NCI-H1694 treated with DMSO at 0.1 percent for 48 hours (cell line): ENCODE measurements around the gene GRK4.
"Not testable (repeated sequence)": the region's sequence is repeated elsewhere in the genome, so short reads cannot be mapped to it uniquely, and the experiment has no call there.

Experiments used
- DNase-seq: peaks from one replicate; lab custom pipeline; 2025; lab: John Stamatoyannopoulos, UW

GRK4 gene

DNA sequence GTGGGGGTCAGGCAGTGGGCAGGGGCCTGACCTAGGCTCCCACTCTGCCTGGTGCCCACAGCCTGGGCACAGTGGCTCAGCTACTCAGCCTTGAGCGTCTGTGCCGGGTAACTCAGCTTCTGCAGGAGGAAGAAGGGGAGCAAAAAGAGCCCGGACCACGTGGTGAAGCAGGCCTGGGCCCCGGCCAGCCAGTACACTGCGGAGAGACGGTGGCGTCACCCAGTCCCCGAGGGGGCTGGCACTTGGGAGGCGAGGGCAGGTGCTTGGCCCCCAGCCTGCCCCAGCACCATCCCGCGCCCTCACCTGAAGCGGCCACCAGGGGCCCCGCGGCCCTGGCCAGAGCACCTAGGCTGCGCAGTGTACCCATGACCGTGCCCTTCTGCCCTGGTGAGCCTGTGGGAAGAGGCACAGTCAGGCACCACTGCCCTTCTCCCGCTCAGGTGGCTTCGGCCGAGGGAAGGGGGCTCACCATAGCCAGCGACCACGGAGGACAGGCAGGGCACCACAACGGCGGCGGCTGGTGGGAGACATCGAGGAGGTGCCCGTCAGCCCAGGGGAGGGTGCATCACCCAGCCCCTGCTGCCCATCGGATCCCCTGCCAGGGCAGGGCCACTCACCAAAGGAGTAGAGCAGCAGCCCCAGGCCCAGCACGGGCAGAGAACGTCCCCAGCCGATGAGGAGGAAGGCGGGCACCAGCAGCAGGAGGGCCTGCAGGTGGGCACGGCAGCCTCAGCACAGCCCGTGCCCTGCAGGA, 32.4 kb upstream of the GRK4 start:
- no peak for DNase-seq

DNA sequence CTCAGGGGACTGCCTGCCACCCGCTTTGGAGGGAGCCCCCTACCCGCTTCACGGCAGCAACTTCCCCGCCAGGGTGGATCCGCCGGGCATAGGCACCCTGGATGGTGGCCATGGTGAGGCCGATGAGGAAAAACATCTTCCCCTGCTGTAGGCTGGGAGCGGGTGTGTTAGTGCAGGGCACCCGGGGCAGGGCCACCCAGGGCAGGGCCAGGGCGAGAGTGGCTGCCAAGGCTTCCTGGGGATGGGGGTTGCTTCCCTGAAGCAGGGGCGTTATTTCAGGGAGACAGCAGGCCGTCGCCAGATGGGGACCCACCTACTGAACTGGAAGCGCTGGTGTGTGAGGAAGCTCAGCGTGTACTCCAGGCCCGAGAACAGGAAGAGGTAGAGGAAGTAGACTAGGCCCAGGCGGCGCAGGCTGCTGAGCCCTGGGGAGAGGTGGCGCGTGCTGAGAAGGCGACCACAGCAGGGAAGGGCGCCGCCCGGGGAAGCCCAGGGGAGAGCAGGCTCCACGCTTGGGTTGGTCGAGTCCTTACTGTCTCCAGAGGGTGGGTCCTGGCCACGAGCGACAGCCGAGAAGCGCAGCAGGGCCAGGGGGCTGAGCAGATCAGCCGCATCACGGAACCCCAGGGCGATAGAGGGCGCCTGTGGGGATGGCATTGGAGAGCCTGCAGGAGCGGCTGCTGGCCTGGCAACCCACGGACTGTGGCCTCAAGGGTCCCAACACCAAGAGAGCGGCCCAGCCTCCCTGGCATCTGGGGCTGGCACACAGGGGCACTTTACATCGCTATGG, 31.7 kb upstream of the GRK4 start:
- no peak for DNase-seq

DNA sequence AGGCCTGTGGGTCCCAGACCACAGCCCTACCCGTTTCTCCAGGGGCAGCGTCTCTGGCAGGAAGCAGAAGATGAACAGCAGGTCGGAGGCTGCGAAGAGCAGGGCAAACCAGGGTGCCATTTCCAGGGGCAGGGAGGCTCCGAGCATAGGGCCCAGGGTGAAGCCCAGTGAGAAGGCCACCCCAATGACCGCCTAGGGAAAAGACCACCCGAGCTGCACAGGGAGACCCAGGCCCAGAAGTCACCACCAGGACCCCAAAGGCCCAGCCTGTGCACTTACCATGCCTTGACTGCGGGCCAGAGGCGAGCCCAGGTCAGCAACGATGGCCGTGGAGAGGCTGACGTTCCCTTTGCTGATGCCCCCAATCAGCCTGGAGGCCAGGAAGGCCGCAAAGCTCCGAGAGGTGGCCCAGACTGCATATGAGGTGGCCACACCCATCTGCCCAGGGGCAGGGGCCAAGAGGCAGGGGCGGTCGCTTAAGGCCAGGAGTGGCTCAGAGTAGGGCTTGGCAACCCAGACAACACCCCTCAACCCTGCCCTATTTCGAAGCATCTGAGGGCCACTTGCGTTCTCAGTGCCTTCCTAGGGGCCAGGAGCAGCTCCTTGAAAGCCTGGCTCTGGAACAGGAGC, 30.9 kb upstream of the GRK4 start:
- no peak for DNase-seq

DNA sequence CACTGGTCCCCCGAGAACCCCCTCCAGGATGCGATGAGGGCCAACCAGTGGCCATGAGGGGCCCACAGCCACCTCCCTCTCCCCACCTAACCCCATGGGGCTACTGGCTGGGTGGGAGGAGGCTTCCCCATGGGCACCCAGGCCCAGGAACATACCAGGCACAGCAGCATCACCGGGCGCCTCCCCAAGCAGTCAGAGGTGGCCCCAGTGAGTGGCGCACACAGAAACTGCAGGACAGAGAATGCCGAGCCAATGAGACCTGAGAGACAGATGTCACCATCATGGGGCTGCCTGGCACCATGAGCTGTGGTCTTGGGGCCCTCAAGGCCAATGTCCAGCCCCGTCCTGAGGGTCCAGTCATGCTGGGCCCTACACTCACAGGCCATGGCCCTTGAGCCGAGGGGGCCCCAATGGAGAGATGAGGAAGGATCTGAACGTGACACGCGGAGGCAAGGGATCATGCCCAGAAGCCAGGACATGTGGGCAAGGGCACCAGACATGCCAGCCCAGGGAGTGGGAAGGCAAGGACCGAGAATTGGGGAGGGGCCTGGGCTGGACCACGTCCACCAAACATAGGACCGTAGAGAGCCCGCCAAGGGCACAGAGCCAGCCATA, 30.3 kb upstream of the GRK4 start:
- DNase-seq, result no peak

DNA sequence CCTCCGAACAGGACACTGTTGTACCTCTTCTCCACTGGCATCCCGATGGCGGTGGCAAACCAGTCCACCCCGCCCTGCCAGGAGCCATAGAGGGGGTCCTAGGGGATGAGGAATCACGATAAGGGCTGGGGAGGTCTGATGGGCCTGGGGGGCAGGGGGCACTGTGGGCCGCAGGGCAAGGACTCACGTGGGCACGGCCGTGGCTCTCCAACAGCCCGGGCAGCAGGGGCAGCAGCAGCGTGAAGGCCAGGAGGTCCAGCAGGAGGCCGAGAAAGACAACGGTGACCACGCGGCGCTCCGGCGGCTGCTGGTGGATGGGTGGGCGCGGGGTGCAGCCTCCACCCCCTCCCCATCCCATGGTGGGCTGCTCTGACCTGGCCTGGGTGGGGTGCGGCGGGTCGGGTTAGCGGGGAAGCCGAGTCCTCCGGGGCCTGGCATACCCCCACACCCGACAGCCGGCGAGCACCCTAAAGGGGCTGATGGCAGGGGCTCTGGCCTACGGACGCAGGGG, 29.8 kb upstream of the GRK4 start:
- DNase-seq, result no peak

DNA sequence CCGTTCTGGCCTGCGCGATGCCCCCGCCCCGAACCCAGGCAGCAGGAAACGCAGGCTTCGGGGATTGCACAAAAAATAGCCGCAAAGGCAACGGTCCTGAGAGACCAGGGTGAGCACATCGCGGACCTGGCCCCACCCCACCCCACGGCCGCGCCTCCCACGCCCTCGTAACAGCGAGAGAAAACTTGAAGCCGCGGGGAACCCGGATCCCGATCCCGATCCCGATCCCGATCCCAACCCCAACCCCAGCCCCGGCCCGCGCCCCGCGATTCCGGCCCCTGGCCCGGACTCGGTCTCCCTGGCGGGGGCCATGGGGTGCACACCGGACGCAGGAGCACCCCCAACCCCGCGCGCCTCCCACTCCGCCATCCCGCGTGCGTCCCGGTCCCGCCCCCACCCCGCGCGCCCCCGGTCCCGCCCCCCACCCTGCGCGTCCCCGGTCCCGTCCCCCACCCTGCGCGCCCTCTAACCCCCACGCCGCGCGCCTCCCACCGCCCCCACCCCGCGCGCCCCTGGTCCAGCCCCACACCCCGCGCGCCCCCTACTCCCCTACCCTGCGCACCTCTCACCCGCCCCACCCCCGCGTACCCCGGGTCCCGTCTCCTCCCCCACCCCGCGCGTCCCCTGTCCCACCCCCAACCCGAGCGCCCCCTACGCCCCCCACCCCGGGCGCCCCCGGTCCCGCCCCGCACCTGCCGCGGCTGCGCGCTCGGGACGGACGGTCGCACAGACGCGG, 29.1 kb upstream of the GRK4 start:
- DNase-seq, result no peak

DNA sequence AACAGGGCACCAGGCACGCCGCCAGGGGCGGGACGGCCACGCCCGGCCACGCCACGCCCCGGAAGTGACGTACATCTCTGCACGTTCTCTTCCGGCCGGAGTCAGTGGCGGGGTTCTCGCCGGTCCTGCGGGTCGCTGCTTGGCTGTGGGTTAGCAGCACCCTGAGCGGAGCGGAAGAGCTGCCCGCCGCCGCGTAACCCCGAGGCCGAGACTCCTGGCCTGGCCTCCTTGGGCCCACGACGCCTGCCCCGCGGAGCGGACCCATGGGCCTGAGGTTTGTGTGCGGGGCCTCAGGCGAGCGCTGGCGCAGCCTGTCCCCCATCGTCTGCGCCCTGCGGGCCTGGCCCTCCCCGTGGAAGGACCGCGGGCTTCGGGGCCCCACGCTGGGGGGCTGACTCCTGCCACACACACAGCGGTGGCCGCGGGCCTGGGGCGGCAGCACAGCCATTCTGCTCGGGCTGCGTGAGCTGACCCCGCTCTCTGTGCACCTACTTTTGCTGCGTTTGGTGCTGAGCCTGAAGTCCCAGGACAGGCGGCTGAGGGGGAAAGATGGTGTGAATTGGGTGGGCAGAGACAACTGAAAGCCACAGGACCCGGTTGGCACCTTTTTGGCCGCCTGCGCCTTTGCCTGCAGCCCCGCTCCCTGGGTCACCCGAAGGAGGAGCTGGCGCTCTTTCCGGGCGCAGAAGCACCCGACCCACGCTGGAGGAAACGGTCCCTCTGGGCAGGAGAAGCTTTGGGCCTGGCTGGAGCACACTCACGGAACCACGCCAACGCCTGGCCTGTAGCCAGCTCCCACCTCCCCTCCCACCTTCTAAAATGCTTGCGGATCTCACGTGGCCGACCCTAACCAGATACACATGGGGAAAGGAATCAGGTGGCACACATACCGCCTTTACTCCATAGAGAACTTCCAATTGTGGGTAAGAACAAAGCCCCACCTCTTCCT, 28.3 kb upstream of the GRK4 start:
- peak; percentile 72 for DNase-seq

DNA sequence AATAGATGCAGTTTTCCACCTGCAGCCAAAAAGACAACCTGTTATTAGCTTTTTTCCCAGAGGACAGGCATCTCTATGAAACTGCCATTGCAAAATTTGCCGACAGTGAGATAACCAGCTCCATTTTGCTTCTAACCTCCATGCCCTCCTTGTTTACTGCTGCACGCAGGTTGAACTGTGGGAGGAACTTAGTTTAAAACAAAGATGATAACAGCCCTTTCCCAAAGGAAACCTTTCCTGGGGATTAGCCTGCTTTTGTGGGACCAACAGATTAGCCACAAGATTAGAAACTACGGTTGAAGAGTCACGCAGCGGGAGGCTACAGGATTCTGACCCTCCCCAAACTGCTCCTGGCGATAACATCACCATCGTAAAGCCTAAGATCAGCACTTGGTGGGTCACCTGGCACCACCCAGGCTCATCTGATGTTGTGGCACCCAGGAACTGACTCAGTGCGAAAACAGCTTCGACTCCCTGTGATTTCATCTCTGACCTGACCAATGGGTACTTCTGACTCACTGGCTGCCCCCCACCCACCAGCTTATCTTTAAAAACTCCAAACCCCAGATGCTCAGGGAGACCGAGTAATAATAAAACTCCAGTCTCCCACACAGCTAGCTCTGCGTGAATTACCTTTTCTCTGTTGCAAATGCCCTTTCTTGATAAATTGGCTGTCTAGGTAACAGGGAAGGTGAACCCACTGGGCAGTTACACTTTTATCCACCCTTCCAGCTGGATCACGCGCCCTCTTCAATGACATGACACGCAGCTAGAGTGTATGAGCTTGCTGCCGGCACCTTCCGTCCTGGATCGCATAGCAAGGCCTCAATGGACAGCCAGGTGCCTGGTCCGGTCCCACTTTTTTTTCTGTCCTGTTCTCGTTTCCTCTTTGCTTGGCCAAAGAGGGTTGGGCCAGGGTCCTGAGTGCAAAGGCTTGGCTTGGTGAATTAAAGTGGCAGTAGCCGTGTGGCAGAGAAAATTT, 27.3 kb upstream of the GRK4 start:
- DNase-seq, result no peak

DNA sequence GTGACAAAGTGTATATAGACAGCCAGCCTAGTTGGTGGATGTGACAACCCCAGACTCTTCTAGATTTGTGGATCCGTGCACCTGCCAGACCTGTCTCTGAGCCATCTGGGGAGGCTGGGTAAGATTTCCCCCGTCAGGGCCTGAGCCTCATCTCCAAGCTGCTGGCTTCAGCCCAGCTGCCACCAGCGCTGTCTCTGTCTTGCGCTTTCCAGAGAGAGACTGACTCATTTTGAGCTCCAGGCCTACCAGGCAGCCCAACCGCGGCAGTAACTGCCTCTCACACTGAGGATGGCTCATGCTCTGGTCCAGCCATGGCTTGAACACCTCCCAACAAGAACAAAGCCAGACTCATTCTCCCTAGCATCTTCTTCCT, 26.6 kb upstream of the GRK4 start:
- DNase-seq, result no peak

DNA sequence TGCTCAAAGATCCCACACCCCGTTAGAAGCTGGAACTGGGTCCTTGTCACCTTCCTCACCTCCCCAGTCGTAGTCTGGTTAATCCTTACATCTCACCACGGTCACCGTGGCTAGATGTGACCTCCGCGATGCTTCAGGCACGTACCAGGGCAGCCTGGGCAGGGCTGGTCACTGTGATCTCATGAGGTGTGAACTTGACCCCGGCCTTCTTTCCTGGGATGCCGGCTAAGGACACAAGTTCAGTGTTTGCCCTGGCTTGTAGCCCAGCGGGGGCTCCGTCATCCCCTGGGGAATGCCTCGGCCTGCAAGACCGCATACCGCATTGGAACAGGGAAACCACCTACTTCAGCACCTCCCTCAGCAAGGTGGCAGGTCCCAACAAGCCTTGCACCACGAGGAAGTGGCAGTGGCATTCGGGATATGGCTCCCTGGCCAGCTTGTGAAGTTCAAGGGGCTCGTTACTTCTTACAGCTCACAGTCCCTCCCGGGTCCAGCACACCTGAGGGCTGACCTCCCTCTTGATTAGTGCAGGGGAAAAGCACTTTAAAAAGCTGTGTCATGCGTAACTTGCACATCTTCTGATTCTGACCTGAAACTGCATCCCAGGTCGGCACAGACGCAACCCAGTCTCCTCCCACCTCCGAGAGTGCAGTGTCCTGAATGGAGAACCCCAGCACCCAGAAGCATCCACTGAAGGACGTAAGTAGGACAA, 26.1 kb upstream of the GRK4 start:
- DNase-seq, result no peak

DNA sequence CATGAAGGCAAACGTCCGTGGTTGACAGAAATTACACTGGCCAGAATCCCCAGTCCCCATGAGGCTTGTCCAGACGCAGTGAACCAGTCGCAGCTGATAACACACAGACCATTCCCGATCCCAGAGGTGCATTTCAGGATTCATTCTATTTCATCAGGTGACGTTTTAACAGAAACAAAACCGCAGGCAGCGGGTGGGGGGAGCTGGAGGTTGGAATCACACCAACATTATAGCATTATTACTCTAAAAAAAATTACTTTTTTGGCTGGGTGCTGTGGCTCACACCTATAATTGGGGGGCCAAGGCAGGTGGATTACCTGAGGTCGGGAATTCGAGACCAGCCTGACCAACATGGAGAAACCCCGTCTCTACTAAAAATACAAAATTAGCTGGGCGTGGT, 25.4 kb upstream of the GRK4 start:
- DNase-seq, result no peak

DNA sequence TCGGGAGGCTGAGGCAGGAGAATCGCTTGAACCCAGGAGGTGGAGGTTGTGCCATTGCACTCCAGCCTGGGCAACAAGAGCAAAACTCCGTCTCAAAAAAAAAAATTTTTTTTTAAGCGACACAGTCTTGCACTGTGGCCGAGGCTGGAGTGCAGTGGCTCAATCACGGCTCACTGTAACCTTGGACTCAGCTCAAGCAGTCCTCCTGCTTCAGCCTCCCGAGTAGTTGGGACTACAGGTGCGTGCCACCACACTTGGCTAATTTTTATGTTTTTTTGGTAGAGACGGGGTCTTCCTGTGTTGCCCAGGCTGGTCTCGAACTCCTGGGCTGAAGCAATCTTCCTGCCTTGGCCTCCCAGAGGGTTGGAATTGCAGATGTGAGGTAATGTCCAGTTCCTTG, 25.0 kb upstream of the GRK4 start:
- not testable (repeated sequence) for DNase-seq

DNA sequence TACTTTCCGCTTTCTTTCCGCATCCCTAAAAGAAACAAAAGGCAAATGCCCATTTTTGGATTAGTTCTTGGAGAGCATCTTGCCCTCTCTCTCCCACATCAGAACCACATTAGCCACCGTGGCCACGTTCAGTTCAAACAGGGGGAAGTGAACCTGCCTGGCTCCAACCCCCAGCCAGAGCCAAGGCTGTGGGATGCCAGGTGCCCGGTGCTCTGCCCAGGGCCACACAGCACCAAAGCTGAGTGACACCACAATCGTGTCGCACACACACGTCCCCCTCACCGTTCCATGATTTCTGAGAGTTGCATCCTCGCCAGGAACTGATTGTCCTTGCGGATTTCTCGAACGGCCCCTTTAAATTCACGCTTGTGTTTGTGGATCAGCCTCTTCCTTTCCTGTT, 24.5 kb upstream of the GRK4 start:
- no peak for DNase-seq

DNA sequence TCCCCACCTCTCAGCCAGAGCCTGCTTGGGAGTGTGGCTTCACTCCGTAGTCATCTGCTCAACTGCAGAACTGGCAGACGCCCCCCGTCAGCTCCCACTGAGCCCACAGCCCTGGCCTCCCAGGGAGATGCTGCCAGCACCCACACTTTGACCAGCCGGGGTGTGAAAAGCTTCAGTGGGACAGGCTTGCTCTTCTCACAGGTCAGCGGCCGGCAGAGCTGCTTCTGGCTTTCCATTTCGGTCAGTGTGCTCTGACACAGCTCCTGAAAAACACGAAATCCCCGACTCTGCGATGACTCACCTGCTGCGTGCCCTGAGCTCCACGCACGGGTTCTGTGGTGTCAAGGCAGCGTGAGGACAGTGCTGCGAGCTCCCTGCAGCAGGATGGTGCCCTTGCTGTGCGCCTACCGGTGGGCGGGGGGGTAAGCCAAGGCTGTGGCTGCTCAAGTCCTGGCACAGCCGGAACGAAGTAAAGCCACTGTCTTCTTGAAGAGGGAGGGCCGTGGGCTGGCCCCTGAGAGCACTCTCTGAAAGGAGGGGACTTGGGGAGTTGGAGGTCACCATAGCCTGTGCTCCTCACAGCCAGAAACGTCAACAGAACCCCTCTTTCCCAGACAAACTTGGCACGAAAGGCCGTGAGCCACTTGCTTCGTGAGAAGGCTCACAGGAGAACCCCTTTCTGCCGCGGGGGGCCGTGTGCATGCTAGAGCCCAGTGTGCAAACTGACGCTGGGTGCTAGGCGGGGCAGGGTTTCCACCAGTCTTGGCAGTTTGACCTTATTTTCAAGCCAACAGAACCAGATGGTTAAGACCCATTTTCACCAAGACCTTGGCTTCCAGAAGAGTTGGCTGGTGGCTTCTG, 23.8 kb upstream of the GRK4 start:
- no peak for DNase-seq

DNA sequence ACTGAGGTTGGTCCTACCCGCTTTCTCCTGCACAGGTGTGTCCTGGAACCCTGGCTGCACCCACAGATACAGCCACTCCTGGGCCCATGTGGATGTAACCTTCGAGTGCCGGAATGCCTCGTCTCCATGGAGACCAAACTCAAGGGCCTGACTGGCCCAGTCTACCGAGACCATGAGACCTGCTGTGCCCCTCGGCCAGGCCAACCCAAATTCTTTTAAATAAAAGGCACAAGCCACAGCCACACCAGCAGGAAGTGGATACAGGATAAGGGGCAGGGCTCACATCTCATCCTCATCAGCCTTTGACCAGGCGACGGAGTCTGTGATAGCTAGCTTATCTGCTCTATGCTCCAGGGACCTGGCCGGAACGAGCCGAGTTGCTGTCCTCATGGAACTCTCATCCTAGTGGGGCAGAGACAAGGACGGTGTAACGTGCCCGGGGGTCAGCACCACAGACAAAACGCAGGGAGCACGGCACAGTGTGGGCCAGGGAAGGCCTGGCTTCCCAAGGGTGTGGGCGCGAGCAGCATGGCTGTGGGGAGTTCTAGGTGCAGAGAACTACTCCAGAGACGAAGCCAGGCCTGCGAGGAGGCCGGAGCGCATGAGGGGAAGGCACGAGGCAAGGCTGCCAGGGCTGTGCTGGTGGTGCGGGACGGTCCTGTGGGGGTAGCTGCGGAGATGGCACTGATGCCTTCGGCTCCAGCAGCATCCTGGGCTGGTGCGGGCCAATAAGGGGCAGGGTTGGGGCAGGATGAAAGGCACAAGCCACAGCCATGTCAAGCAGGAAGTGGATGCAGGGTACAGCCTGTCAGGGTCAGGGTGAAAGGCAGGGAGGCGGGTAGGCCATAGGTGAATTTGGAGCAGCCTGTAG, 22.9 kb upstream of the GRK4 start:
- DNase-seq, result no peak

DNA sequence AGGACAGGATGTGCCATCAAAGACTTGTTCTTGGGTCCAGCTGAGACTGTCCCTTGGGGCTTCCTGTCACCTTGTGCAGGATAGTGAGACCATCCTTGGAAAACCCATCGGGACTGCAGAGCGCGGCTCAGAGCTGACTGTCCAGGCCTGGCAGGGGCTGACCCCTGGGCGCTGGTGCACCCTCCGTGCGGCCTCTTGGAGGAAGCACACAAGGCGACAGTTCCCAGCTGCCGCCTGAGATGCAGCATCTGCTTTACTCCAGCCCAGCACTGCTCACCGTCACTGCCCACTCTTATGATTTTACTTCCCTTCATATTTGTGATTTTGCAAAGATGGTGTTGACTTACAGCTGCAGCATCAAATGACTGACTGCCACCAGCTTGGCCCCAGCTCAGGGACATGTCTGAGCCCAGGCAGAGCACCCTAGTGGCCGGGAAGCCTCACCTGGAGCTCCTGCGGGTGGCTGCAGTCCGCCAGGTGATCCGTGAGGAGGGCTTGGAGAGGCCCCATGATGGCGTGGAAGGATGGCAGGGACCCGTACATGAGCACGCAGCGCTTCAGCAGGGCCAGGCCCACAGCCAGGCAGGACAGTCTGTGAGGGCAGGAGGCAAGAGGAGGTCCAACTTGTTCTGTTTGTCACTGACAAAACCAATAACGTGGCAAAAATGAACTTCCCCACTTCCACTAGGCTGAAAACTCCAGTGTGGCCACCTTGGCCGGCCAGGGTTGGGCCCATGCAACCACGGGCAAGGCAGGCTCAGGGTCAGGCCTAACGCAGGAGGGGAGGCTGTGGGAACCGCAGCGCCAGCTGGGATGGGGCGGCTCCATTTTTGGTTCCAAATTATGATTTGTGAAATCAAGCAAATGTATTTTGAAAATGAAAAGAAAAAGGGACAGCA, 22.0 kb upstream of the GRK4 start:
- no peak for DNase-seq
